ENCODE data around the gene PIGC.
A peak's percentile ranks its signal among the peaks of the same experiment; 100 is the strongest.

Gene PIGC

DNA sequence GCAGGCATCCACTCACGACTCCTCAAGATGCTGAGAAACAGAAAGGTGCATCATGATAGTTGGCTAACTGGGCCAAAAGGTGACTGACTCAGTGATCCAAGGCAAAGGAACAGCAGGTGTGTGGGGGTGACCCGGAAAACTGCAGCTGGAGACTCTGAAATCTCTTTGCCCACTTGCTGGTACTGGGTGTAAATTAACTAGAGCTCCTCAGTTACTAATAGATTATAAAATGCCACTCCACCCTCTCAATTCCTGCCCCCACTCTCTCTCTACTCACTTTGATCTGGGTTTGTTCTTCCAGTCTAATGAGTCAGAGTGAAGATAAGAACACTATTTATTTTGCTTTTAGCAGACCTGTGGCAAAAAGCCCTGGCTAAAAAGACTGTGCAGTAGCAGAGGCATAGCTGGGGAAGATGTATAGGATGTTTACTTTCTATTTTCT, 7.2 kb upstream of the PIGC start (continued):
- TF ChIP-seq ZNF501 (tag by site-specific recombination; IDR thresholded peaks at IDR 0.05) = no peak
- no peak for TF ChIP-seq ZNF610 (tag by site-specific recombination; IDR thresholded peaks at IDR 0.05; ENCODE audit: borderline replicate concordance)
- no peak for TF ChIP-seq ZNF112 (tag by site-specific recombination; IDR thresholded peaks at IDR 0.05)
- no peak for TF ChIP-seq ZNF529 (tag by site-specific recombination; IDR thresholded peaks at IDR 0.05; ENCODE audit: insufficient replicate concordance)
- no peak for TF ChIP-seq ZBTB7A (tag by site-specific recombination; IDR thresholded peaks at IDR 0.05; ENCODE audit: low read depth)
- no peak for TF ChIP-seq KLF7 (tag by site-specific recombination; IDR thresholded peaks at IDR 0.05; ENCODE audit: borderline replicate concordance)
- TF ChIP-seq ZNF394 (tag by site-specific recombination; IDR thresholded peaks at IDR 0.05; ENCODE audit: borderline replicate concordance) = no peak
- TF ChIP-seq ZNF654 (tag by site-specific recombination; IDR thresholded peaks at IDR 0.05; ENCODE audit: low read depth) = no peak; the same call in 1 of the 2 replicates
- no peak for TF ChIP-seq OVOL3 (tag by site-specific recombination; IDR thresholded peaks at IDR 0.05)
- TF ChIP-seq ZNF202 (tag by site-specific recombination; IDR thresholded peaks at IDR 0.05; ENCODE audit: borderline replicate concordance) = no peak
- no peak for TF ChIP-seq PRDM2 (tag by site-specific recombination; IDR thresholded peaks at IDR 0.05; ENCODE audit: borderline replicate concordance)
- TF ChIP-seq ZNF416 (tag by site-specific recombination; IDR thresholded peaks at IDR 0.05) = no peak
- TF ChIP-seq OSR2 (tag by site-specific recombination; IDR thresholded peaks at IDR 0.05) = peak; percentile 80; the same call in 1 of the 2 replicates
- no peak for TF ChIP-seq ZNF629 (tag by site-specific recombination; IDR thresholded peaks at IDR 0.05)
- TF ChIP-seq ZNF488 (tag by site-specific recombination; IDR thresholded peaks at IDR 0.05) = no peak
- no peak for TF ChIP-seq ZNF37A (tag by site-specific recombination; IDR thresholded peaks at IDR 0.05)
- TF ChIP-seq MYNN (tag by site-specific recombination; IDR thresholded peaks at IDR 0.05; ENCODE audit: borderline replicate concordance) = no peak
- TF ChIP-seq ZNF223 (tag by site-specific recombination; IDR thresholded peaks at IDR 0.05) = no peak
- no peak for TF ChIP-seq ZNF23 (tag by site-specific recombination; IDR thresholded peaks at IDR 0.05; ENCODE audit: borderline replicate concordance)
- no peak for TF ChIP-seq ZNF677 (tag by site-specific recombination; IDR thresholded peaks at IDR 0.05)
- peak; percentile 98 for TF ChIP-seq TCF7L2 (IDR thresholded peaks at IDR 0.05; ENCODE audit: borderline replicate concordance, low read depth, low read length)

GRCh38 chr1:172450524-172450885, 6.6 kb upstream of the PIGC start:
- POLR2A ChIA-PET = interaction anchor here (1.1 to 1.2 kb wide), 2 partner anchors 82 to 94 kb away, joined by 3 to 6 read pairs; partner anchors contain the start of gene SUCO
- CTCF ChIA-PET = interaction anchor here (0.6 to 2.2 kb wide), 16 partner anchors 11 to 448 kb away, joined by 3 to 11 read pairs (median 3); no protein-coding TSS in a partner anchor
- Histone ChIP-seq H3K9me3 (ENCODE audit: control insufficient read depth, insufficient read depth, low read depth, low read length) (no peaks in the 10 kb centered on the region), H3K27ac (ENCODE audit: extremely low read depth, low read depth, low read length) (no peak overlapping the region; the same call in 1 of the 2 replicates), H3K4me1 (ENCODE audit: control insufficient read depth, insufficient read depth, low read length) (peaks cover 8% of the 10 kb centered on the region), H3K4me3 (ENCODE audit: low read depth, low read length) (no peak overlapping the region), H3K36me3 (ENCODE audit: control insufficient read depth in 2 of 2, insufficient read depth in 1 of 2, low read length in 2 of 2) (no peaks in the 10 kb centered on the region)
- TF ChIP-seq ZNF426 (tag by site-specific recombination; IDR thresholded peaks at IDR 0.05) = no peak
- TF ChIP-seq ZNF335 (tag by site-specific recombination; conservative IDR thresholded peaks at IDR 0.05) = peak; percentile 50; the same call in 1 of the 2 replicates
